Fibroblast of lung (primary cell): Measurements from ENCODE around the gene PAPOLG. TPM values are rescaled to one million over a fixed set of nuclear protein-coding genes. Genes with fewer than 3 reads are reported as not detected.

Source experiments
- DNase-seq, 2 donors: peaks; one replicate each; pipeline versions ENCODE4 v3.0.0 to v3.0.0-alpha.2; 2010; ENCODE audit warnings: low read depth in 2 of 2
- H2AFZ ChIP-seq: 2 replicates; pipeline ENCODE4 v1.5.1; 2012; ENCODE audit warnings: low read length, control low read depth, inconsistent platforms
- H3K27ac ChIP-seq: 2 replicates; pipeline ENCODE4 v1.5.1; 2011; ENCODE audit warnings: low read length, control low read depth; ENCODE audit not compliant: insufficient read depth
- H3K27me3 ChIP-seq: 2 replicates; pipeline ENCODE4 v1.5.1; 2011; ENCODE audit warnings: mild to moderate bottlenecking, low read length; ENCODE audit not compliant: control insufficient read depth, insufficient read depth
- H3K36me3 ChIP-seq: 2 replicates; pipeline ENCODE4 v1.5.1; 2011; ENCODE audit warnings: low read length; ENCODE audit not compliant: control insufficient read depth, insufficient read depth
- H3K4me1 ChIP-seq: 2 replicates; pipeline ENCODE4 v1.5.1; 2011; ENCODE audit warnings: low read length; ENCODE audit not compliant: control insufficient read depth, insufficient read depth; ENCODE audit errors: extremely low read depth
- H3K4me2 ChIP-seq: 2 replicates; pipeline ENCODE4 v1.5.1; 2011; ENCODE audit warnings: low read length, control low read depth; ENCODE audit not compliant: insufficient read depth; ENCODE audit errors: extremely low read depth
- H3K4me3 ChIP-seq, 4 experiments: fragments of 200-600 bp in 1 of 4; sonication (generic) in 1 of 4; replicated peaks in 1 of 4; 2 replicates each; pipeline ENCODE4 v1.5.1; 2011 to 2016; ENCODE audit warnings: low read length in 4 of 4, low read depth in 3 of 4, mild to moderate bottlenecking in 3 of 4, control low read depth in 2 of 4, inconsistent platforms in 1 of 4, mixed read lengths in 1 of 4; ENCODE audit not compliant: insufficient read depth in 1 of 4; ENCODE audit errors: control extremely low read depth in 1 of 4
- H3K79me2 ChIP-seq: 2 replicates; pipeline ENCODE4 v1.5.1; 2012; ENCODE audit warnings: mild to moderate bottlenecking, low read length, inconsistent platforms; ENCODE audit not compliant: control insufficient read depth, insufficient read depth
- H3K9ac ChIP-seq: 2 replicates; pipeline ENCODE4 v1.5.1; 2011; ENCODE audit warnings: mild to moderate bottlenecking, low read length, control low read depth; ENCODE audit not compliant: insufficient read depth
- H3K9me3 ChIP-seq: 2 replicates; pipeline ENCODE4 v1.5.1; 2012; ENCODE audit warnings: low read depth, low read length; ENCODE audit not compliant: control insufficient read depth, insufficient read depth
- H4K20me1 ChIP-seq: 2 replicates; pipeline ENCODE4 v1.5.1; 2011; ENCODE audit warnings: low read length; ENCODE audit not compliant: control insufficient read depth, insufficient read depth; ENCODE audit errors: extremely low read depth
- EZH2 ChIP-seq: IDR thresholded peaks from 2 replicates; pipeline ENCODE4 v1.5.1; 2012; ENCODE audit warnings: low read length, control low read depth, mild to moderate bottlenecking; ENCODE audit errors: missing control alignments
- polyA plus RNA-seq, 2 donors: library from polyadenylated mRNA; depleted of rRNA in 1 of 2; stranded (reverse) in 1 of 2; unstranded in 1 of 2; fragments of >200 nt; gene quantifications; 2 replicates each; pipeline ENCODE4 v1.2.1, GENCODE V29; 2011 to 2012; ENCODE audit warnings: missing spikeins in 1 of 2
- total RNA-seq: library from RNA; depleted of rRNA; stranded (reverse); fragments of >200 nt; gene quantifications from 2 replicates; pipeline ENCODE4 v1.2.1, GENCODE V29; 2014
- TF ChIP-seq, protein P1 (sequence below), 2 donors: IDR thresholded peaks in 1 of 2; conservative IDR thresholded peaks in 1 of 2; 1 replicate in 1 of 2; 2 replicates in 1 of 2; pipeline ENCODE4 v1.5.1; 2011 to 2012; ENCODE audit warnings: low read length in 2 of 2, control low read depth in 1 of 2, inconsistent platforms in 1 of 2, low read depth in 1 of 2, mild to moderate bottlenecking in 1 of 2

PAPOLG gene
- total and polyA plus RNA-seq, 2 donors (not counting 1 experiment from before 2014, with no cell fraction given) = 11.2 to 11.9 TPM

GRCh38 chr2:60820416-60821132 is 64.5 kb downstream of the PAPOLG start:
- Histone ChIP-seq H3K9me3 (no peaks in the 10 kb centered on the region), H3K4me3 (no peak overlapping the region), H2AFZ (no peak overlapping the region), H3K4me1 (no peaks in the 10 kb centered on the region), H4K20me1 (no peaks in the 10 kb centered on the region), H3K27me3 (no peaks in the 10 kb centered on the region), H3K4me2 (no peak overlapping the region), H3K27ac (no peak overlapping the region), H3K79me2 (no peaks in the 10 kb centered on the region), H3K9ac (no peak overlapping the region), H3K36me3 (no peaks in the 10 kb centered on the region)
- TF ChIP-seq, protein P1, sequence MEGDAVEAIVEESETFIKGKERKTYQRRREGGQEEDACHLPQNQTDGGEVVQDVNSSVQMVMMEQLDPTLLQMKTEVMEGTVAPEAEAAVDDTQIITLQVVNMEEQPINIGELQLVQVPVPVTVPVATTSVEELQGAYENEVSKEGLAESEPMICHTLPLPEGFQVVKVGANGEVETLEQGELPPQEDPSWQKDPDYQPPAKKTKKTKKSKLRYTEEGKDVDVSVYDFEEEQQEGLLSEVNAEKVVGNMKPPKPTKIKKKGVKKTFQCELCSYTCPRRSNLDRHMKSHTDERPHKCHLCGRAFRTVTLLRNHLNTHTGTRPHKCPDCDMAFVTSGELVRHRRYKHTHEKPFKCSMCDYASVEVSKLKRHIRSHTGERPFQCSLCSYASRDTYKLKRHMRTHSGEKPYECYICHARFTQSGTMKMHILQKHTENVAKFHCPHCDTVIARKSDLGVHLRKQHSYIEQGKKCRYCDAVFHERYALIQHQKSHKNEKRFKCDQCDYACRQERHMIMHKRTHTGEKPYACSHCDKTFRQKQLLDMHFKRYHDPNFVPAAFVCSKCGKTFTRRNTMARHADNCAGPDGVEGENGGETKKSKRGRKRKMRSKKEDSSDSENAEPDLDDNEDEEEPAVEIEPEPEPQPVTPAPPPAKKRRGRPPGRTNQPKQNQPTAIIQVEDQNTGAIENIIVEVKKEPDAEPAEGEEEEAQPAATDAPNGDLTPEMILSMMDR (conservative IDR thresholded peaks at IDR 0.05 in 1 of 2, IDR thresholded peaks at IDR 0.05 in 1 of 2; ENCODE audit: low read depth in 1 of 2, low read length in 2 of 2) = no peak
- no peak for TF ChIP-seq EZH2
- DNase-seq = no peak

DNA sequence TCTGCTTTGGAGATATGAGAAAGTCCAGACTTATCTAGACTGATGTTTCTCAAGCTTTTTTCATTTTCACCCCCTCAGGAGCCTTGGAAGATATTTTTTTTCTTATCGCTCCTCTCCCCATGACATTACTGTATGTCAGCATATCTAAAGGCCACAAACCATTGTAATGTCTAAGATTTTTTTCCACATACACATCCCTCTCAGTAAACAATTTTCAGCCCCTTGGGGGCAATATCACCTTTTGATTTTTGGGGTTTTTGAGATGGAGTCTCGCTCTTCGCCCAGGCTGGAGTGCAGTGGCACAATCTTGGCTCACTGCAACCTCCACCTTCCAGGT is 65.0 kb downstream of the PAPOLG start:
- Histone ChIP-seq H3K9ac (no peak overlapping the region), H3K4me2 (no peak overlapping the region)

DNA sequence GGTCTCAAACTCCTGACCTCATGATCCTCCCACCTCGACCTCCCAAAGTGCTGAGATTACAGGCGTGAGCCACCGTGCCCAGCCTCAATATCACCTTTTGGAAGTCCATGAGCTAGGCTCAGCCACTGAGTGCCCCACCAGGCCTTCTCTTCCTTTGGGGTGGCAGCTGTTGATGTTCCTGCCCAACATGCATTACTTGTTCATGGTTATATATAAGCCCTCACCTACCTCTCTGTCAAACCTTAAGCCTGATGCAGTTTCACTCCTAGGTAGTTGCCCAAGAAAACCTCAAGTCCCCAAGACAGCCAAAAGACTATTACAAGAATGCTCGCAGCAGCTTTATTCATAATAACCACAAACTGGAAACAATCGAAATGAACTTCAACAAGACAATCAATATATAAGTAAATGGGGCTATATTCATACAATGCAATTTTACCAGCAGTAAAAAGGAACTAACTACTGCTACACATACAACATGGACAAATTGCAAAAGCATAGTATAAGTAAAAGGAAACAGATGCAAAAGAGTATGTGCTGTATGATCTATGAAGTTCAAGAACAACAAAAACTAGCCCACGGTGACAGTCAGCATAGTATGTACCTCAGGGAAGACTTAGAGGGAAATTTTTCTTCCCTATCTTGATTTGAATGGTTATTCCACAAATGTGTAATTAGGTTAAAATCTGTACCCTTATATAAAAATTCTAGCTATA is 65.7 kb downstream of the PAPOLG start:
- Histone ChIP-seq H3K9ac (no peak overlapping the region), H3K4me3 (no peak overlapping the region), H3K79me2 (no peaks in the 10 kb centered on the region), H3K27me3 (no peaks in the 10 kb centered on the region), H3K4me2 (no peak overlapping the region), H3K36me3 (no peaks in the 10 kb centered on the region), H2AFZ (no peak overlapping the region), H3K27ac (no peak overlapping the region), H3K4me1 (no peaks in the 10 kb centered on the region), H3K9me3 (no peaks in the 10 kb centered on the region), H4K20me1 (no peaks in the 10 kb centered on the region)
- no peak for DNase-seq
- TF ChIP-seq, protein P1 (conservative IDR thresholded peaks at IDR 0.05 in 1 of 2, IDR thresholded peaks at IDR 0.05 in 1 of 2; ENCODE audit: low read depth in 1 of 2, low read length in 2 of 2) = no peak
- no peak for TF ChIP-seq EZH2

More for the DNA sequence above, 65.0 kb downstream of the PAPOLG start:
- no peaks in the 10 kb centered on the region for H4K20me1 ChIP-seq
- H3K4me1 ChIP-seq = no peaks in the 10 kb centered on the region
- H3K4me3 ChIP-seq = no peak overlapping the region
- DNase-seq = no peak
- H3K27me3 ChIP-seq = no peaks in the 10 kb centered on the region
- no peak overlapping the region for H3K27ac ChIP-seq
- no peak overlapping the region for H2AFZ ChIP-seq
- H3K9me3 ChIP-seq = no peaks in the 10 kb centered on the region
- H3K79me2 ChIP-seq = no peaks in the 10 kb centered on the region
- TF ChIP-seq EZH2 = no peak
- TF ChIP-seq, protein P1 (conservative IDR thresholded peaks at IDR 0.05 in 1 of 2, IDR thresholded peaks at IDR 0.05 in 1 of 2; ENCODE audit: low read depth in 1 of 2, low read length in 2 of 2) = no peak
- H3K36me3 ChIP-seq = no peaks in the 10 kb centered on the region
